Measurements from ENCODE around the gene GABRB2.
"Not testable (repeated sequence)": the region's sequence is repeated elsewhere in the genome, so short reads cannot be mapped to it uniquely, and the experiment has no call there.

The GABRB2 gene

DNA sequence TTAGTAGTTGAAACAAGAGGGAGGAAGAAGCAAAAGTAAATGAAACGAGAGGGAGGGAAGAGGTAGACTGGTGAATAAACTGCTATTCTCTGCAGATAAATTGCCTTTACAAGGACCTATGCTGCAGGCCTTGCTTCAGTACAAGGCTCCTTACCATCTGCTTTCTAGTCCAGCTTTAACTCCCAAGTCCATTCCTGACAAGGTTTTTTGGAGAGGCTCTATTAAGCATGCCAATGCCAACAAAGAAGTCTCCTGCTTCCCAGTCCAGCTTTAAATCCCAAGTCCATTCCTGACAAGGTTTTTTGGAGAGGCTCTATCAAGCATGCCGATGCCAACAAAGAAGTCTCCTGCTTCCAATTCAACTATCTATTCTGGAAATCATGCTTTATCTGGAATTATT, 244.9 kb downstream of the GABRB2 start:
- DNase-seq (ENCODE audit: low spot score), result no peak
- FAIRE-seq, result no peak

DNA sequence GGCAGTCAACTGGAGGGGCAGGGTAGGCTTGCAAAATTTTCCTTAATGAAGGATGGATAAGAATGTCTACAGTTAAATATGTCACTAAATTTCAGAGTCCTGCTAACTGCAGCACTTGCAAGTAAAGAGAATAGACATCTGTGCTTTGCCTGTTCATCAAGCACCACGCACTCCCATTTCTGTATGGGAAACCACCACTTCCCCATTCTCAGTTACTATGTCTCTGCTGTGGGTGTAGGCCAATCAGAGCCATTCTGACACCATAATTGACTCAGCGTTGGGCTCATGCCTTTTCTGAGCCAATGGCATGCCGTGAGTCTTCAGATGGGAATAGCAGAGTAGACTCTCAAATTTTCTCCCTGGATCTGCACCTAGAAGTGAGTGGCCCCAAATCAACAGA, 247.5 kb downstream of the GABRB2 start:
- no peak for DNase-seq (ENCODE audit: low spot score)
- FAIRE-seq, result no peak

DNA sequence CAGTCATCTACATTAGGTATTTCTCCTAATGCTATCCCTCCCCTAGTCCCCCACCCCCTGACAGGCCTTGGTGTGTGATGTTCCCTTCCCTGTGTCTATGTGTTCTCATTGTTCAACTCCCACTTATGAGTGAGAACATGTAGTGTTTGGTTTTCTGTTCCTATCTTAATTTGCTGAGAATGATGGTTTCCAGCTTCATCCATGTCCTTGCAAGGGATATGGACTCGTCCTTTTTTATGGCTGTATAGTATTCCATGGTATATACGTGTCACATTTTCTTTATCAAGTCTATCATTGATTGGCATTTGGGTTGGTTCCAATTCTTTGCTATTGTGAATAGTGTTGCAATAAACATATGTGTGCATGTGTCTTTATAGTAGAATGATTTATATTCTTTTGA, 249.1 kb downstream of the GABRB2 start:
- DNase-seq (ENCODE audit: low spot score); FAIRE-seq: not testable (repeated sequence)

DNA sequence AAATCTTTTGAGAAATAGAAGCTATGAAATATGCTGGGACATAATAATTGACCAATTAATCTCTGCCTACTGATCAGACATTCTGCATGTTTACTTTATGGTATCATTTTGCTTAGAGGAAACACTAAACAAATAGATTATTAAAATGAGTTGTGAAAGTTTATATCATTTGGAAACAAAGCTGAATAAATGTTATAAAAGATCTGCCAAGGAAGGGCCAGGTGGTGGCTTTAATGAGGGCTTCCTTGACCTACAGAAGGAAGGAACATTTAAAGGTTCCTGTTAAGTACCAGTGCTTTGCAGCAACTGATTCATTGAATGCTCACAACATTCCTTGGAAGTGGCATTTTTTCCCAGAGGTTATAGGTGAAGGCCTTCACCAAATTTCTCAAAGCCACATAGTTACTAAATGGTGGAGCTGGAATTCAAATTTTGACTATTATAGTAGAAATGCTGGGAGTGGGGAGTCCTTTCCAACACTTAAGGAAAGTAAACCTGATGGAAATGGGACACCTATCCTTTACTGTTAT, 250.7 kb downstream of the GABRB2 start:
- DNase-seq (ENCODE audit: low spot score) (no peak), FAIRE-seq (no peak)

DNA sequence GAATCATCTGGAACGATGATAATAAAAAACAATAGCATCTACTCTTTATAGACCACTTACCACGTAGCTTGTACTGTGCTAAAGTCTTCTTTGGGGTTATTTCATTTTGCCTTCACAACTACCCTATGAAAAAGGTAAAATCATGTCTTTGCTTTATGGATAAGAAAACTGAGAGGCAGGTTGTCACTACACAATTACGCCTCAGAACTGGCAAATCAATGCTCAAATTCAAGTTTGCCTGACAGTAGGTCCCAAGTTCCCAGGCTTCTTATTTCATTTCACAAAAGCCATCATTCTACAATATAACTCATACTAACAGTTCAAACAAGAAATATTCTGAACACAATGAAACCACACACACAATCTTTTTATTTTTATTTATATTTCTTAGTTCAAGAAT, 258.5 kb downstream of the GABRB2 start:
- DNase-seq (ENCODE audit: low spot score) (no peak), FAIRE-seq (no peak)

DNA sequence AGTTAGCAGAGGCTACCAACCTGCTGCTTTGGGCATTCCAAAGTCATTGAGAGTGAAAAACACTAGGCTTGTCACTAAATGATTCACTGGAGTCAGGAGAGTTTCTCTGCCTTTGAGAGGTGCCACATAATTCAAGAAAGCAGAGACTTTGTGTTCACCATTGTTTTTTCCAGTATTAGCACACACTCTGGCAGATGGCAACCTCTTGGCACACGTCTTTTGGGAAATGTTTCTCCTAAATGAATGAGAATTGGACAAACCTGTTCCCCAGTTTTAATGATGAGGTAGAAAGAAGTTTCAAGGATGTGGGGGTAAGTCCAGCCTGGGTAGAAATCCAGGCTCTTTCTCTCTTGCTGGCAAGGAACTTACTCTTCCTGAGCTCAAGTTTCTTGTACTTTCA, 259.1 kb downstream of the GABRB2 start:
- no peak for DNase-seq (ENCODE audit: low spot score)
- no peak for FAIRE-seq

DNA sequence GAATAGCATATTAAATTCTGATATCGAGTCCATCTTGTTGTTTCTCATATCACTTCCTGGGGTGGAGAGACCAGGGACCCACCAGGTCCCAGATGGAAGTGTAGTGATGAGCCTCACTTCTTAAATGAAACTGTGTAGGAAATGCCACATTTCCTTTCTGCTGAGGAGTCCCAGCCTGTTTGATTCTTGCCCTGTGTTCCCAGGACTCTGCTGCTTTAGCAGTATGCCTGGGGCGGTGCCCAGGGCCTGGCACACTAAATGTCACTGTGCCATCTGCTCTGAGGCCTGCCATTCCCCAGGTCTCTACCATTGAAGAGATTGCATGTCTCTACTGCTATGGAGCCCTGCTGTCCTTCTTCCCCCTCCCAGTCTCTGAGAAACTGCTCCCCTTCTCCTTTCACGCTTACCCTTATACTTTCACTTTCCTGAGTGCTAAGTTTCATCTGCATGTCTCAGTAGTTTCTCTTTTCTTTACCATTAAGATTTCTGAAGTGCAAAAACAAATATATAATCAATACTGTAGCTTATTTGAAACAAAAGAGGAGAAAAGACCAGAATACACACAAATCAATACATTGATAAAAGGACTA, 260.4 kb downstream of the GABRB2 start:
- DNase-seq (ENCODE audit: low spot score) (no peak), FAIRE-seq (no peak)

DNA sequence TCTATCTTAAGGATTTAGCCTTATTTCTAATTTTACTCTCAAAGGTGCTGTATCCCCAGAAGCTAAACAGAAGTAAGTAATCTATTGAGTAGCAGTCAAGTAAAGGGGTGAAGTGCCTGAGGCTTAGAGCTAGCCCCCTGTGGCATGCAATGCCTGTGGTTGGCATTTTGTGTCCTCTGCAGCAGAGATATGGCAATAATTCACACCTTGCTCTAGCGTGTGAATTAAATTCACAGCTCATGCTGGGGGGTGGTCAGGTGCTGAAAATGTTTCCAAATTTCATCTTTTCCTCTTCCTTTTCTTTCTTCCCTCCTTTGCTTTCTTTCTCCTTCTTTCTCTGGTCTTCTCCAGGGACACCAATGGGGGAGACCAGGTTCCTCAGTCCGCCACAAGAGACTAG, 262.1 kb downstream of the GABRB2 start:
- DNase-seq (ENCODE audit: low spot score) (no peak), FAIRE-seq (no peak)

DNA sequence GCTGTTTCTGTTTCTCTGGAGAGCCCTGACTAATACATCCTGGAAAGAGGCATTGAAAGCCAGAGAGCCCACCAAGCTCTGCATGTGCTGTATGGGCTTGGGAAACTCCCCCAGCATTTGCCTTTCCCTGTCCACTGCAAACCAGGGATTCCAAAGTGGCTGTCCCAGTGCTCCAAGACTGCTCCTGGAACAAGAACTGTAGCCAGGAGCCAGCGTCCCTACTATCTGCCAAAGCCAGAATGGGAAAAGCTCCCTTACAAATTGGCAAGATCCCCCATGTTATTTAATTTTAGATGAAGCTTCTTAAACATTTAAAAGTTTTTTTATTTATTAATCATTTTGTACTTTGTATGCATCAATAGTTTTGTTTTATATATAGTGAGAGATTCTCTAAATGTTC, 263.2 kb downstream of the GABRB2 start:
- no peak for FAIRE-seq
- DNase-seq (ENCODE audit: low spot score), result no peak

DNA sequence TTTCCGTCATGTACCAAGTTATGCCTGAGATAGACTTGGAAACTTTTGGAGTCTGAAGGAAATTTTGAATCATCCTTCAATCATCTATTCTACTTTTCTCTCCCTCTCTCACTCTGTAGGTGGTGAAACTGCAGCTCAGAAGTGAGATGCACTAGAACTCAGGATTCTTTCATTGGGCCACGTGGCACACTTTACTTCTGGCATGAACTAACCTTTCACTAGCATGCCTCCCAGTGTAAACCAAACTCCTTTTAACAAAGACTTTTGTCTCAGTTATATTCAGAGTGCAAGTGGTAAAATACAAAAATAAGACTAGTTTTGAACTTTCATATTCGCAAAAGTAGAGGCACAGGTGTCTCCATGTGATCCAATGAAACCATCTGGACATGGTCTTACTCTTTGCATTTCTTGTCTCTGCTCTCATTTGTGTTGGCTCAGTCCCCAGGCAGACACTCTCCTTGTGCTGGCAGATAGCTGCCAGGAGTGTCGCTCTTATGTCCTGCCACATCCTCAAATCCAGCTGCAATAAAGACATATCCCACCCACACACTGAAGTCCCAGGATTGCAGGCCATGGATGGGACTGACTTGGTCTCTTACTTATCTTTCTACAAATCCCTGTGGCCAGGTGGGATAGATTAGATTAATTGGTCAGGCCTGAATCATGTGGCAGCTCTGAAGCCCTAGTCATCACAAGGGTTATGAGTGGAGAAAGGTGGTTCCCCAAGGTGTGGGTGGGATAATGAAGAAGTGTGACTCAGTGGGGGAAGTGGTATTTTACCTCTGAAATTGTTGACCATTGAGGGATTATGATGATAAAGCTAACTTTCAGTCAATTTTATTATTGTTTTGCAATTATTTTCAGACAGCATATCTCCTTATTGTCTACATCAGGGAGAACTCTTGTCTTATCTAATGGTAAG, 267.5 kb downstream of the GABRB2 start:
- FAIRE-seq, result no peak
- no peak for DNase-seq (ENCODE audit: low spot score)

DNA sequence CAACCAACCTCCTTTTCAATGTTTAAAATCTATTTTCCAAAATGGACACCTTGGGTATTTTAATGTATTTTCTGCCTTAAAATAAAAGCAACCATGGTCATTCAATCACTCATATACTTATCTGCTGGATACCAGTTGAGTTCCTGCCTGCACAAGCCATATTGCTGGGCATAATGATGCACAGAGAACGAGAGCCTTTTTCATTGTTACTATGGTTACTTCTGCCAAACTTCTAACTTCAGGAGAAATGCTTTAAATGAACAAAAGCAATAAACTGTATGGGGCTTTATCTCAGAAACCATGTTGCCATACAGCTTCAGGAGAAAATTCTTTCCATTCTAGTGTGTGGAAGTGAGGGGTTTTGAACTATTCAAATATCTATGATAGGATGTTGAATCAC, 269.5 kb downstream of the GABRB2 start:
- no peak for FAIRE-seq
- no peak for DNase-seq (ENCODE audit: low spot score)

DNA sequence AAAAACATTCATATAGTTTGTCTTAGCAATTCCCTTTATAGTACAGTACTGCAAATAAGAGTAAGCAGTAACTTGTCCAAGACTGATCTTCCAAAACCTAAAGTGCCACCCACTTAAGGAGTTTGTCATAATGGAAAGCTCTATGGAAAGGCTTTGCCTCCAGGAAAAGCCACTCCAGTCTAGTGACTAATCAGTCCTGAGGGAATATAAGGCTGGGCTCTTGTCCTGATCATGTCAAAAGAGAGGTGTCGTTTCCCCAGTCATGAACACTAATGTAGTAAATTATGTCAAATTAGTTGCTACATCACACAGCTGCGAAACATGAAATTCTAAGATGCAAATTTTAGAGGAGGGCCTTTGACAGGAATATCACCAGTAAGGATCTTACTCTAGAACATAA, 271.6 kb downstream of the GABRB2 start:
- FAIRE-seq (no peak), DNase-seq (ENCODE audit: low spot score) (no peak)

DNA sequence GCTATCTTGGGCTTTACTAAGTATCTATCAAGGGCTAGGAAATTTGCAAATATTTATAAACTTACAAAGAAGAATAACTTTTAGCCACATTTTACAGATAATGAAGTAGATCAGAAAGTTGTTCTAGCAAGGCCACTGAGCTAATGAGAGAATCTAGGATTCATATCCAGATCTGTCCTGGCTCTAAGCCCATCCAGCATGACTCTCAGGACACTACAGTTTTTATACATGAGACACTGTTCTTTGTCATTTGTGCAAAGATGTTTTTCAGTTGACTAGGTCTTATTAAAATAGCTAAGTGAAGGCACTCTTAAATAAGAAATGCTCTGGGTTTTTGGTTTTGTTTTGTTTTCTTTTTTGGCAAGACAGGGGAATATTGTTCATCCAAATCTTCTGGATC, 273.1 kb downstream of the GABRB2 start:
- no peak for DNase-seq (ENCODE audit: low spot score)
- no peak for FAIRE-seq

DNA sequence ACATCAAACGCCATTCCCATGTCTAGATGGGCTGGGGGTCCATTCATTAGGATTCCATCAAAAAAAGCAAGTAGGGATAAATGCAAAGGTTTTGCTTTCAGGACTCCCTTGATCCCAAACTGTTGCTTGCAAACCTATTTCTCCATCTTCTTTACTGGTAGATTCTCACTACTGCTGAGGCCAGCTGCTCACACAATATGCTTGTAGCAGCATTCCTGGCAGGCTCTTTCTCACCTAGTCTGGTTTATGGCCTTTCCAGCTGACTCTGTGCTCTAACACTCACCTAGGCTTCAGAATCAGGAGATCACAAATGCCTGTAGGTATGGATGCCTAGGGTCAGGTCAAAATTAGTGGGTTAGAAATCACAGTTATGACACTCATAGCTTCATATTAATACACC, 274.7 kb downstream of the GABRB2 start:
- DNase-seq (ENCODE audit: low spot score) (no peak), FAIRE-seq (no peak)

DNA sequence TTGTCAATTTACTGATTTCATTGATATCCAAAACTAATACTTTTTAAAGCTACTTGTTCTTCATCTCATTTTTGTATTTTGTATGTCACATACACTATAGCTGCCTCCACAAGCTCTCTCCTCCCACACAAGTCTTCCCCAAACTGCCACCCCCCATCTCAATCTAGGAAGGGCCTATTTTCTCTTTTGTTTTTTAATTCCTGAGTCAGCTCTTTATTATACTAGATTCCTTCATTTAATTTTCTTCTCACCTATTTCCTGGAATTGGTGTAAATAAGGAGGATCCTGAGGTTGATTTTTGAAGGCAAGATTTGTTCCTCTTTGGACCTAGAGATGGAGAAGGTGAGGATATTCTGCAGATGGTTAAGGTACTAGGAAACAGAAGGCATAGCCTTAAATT, 277.4 kb downstream of the GABRB2 start:
- DNase-seq (ENCODE audit: low spot score), result no peak

DNA sequence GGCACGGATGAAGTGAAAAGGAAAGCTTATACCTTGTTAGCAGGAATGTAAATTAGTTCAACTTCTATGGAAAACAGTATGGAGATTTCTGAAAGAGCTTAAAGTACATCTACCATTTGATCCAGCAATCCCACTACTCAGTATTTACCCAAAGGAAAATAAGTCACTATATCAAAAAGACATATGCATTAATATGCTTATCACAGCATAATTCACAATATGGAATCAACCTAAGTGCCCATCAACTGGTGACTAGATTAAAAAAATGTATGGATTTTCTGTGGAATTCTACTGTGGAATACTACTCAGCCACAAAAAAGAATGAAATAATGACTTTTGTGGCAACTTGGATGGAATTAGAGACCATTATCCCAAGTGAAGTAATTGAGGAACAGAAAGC, 279.6 kb downstream of the GABRB2 start:
- no peak for DNase-seq (ENCODE audit: low spot score)
- FAIRE-seq, result no peak

More for the DNA sequence above, 277.4 kb downstream of the GABRB2 start:
- no peak for FAIRE-seq

DNA sequence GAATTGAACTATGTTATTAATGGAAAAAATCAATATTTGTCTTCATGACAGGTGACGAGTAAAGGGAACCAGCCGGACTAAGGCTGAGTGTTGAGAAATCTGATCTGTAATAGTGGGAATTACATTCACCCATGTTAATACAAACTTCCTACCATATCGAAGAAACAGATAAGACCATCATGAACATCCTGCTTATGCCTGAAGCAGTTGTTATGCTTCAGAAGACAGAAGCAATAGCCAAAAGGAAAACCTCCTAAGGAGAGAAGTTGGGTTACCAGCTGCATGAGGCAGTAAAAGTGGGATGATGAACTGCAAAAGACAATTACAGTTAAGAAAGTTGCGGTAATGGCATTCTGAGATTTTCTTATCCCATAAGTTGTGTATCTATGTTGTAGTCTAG, 281.5 kb downstream of the GABRB2 start:
- FAIRE-seq (no peak), DNase-seq (ENCODE audit: low spot score) (no peak)

DNA sequence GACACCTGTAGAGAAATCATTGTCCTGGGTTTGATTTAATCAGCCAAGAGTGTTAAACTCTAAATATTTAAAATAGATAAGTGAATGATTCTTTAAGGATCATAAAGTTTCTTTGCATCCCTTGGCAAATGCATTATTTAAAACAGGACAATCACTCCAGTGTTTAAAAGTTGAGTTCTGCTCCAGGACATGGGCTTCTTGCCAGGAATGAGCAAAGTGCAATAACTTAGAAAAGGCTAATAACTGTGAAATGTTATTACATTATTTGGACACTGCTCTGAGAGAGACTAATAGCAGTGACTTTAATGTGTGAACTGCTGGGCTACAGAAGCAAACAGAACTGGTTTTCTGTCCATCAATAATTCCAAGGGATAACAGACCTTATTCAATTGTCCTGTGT, 283.3 kb downstream of the GABRB2 start:
- DNase-seq (ENCODE audit: low spot score) (no peak), FAIRE-seq (no peak)

DNA sequence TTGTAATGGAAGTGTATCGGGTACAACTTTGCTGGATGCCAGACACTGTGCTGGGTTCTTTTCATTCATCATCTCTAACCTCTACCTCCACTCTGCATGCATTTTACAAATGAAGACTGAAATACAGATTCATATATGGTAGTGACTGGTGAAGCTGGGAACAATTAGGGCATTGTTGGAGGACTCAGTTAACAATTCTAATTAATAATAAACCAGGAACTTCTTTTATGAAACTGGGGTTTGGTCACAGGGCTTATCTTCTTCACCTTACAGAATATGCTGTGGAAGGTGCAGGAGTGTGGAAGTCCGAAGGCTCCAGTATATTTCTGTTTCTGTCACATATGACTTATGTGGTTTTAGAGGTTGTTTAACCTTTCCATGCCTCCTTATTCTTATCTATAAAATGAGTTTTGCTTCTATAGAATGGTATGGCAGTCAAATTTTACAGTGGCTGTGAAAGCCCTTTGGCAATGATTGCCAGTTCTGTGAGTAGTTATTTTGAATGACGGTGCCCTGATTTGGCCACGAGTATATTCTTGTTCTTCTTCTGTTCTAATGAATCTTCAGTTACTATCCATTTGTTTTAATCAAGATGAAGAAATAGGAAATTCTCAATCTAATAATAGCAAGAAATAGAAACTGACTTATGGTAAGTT, 284.7 kb downstream of the GABRB2 start:
- DNase-seq (ENCODE audit: low spot score) (no peak), FAIRE-seq (no peak)

DNA sequence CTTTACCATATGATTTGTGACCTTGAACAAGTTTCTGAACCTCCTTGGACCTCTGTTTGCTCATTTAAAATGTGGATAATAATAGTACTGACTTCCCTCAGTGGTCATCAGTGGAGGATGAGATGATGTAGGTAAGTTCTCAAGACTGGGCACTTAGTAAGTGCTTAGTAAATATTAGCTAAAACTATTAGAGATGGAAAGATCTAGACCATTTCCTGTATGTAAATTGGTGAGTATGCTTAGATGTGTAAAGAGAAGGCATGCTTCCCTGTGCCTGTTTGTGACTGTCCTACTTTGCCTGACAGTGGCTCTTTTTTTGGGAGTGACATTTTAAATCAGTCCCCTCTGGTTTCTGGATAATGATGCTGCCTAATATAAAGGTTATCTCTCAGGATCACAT, 288.1 kb downstream of the GABRB2 start:
- FAIRE-seq (no peak), DNase-seq (ENCODE audit: low spot score) (no peak)

DNA sequence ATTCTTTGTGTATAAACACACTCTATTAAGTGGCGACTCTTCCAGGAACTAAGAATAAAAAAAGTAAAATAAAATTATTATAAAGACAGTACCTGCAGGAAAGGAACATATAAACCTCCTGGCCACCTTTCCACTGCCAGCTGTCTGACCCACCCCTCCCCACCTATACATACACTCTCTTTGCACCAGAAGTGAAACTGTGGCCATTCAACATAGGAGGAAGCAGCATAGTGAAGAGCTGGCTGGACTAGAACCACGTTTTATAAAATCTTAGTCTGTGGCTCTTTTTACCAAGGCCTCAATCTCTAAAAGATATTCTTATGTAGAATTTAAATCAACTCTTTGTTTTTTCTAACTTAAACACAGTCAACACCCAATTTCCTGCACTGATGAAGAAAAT, 289.6 kb downstream of the GABRB2 start:
- DNase-seq (ENCODE audit: low spot score) (no peak), FAIRE-seq (no peak)

DNA sequence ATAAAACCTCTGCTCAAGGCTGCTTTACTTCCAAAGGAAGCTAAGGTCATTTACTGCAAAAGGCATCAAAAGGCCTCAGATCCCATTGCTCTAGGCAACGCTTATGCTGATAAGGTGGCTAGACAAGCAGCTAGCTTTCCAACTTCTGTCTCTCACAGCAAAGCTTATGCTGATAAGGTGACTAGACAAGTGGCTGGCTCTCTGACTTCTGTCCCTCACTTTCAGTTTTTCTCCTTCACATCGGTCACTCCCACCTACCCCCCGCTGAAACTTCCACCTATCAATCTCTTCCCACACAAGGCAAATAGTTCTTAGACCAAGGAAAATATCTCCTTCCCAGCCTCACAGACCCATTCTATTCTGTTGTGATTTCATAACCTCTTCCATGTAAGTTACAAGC, 293.6 kb downstream of the GABRB2 start:
- not testable (repeated sequence) for FAIRE-seq; DNase-seq (ENCODE audit: low spot score)
